Uterus (tissue), 2 donors: Measurements from ENCODE around the gene TAF6.

Experiments
- CTCF ChIP-seq, 4 experiments: fragments of 200-600 bp in 2 of 4; fragments of 450-650 bp in 2 of 4; sonication (generic) in 2 of 4; IDR thresholded peaks; one replicate each; pipeline ENCODE4 v1.5.1; 2016 to 2019; ENCODE audit warnings: antibody characterized with exemption in 4 of 4, mild to moderate bottlenecking in 2 of 4, moderate library complexity in 1 of 4
- POLR2A ChIP-seq, 2 donors: fragments of 450-650 bp; IDR thresholded peaks; one replicate each; pipeline ENCODE4 v1.6.1; 2016; ENCODE audit warnings: antibody characterized with exemption in 2 of 2, mild to moderate bottlenecking in 1 of 2, moderate library complexity in 1 of 2

GRCh38 chr7:100141555-100141949 is 22.4 kb upstream of the TAF6 start:
- no peak for TF ChIP-seq CTCF (IDR thresholded peaks at IDR 0.05)
- TF ChIP-seq POLR2A (IDR thresholded peaks at IDR 0.05), result no peak
